ENCODE results near the gene OR51B2. TPM values are rescaled to one million over a fixed set of nuclear protein-coding genes. Genes with fewer than 3 reads are reported as not detected.

Gene OR51B2
- total RNA-seq, 2 donors from 2014 or later = not detected

- no peak for TF ChIP-seq POLR2AphosphoS5 (IDR thresholded peaks at IDR 0.05)
- TF ChIP-seq POLR2A (IDR thresholded peaks at IDR 0.05) = no peak
- no peak for TF ChIP-seq CTCF (IDR thresholded peaks at IDR 0.05)
- intact Hi-C loops (cut with DNase I) = no loop called here
- Histone ChIP-seq H3K36me3 (no peaks in the 10 kb centered on the region), H3K4me1 (replicated peaks) (no peaks in the 10 kb centered on the region), H3K27ac (no peak within 1 kb of the TSS), H3K9me3 (no peaks in the 10 kb centered on the region), H3K27me3 (replicated peaks; ENCODE audit: insufficient read depth) (no peaks in the 10 kb centered on the region), H3K4me3 (no peak within 1 kb of the TSS)
- DNase-seq (ENCODE audit: low spot score) = no peak
- 54% methylated on average over 1 of the region's 1 CpG for WGBS
These were observed 27.1 kb upstream of the OR51B2 start, which contains the start of gene OR51B6 for GRCh38 chr11:5351208-5351607. TSS of gene OR51B6 (plus strand) at chr11:5351508. CDS start at chr11:5351508, 0 bp downstream.

- Histone ChIP-seq H3K36me3 (no peaks in the 10 kb centered on the region), H3K4me1 (replicated peaks) (no peaks in the 10 kb centered on the region), H3K9me3 (no peaks in the 10 kb centered on the region), H3K4me3 (no peak overlapping the region), H3K27ac (no peak overlapping the region), H3K27me3 (replicated peaks; ENCODE audit: insufficient read depth) (no peaks in the 10 kb centered on the region)
- TF ChIP-seq POLR2A (IDR thresholded peaks at IDR 0.05) = no peak
- TF ChIP-seq CTCF (IDR thresholded peaks at IDR 0.05) = no peak
- no peak for TF ChIP-seq POLR2AphosphoS5 (IDR thresholded peaks at IDR 0.05)
- intact Hi-C loops (cut with DNase I) = no loop called here
- no peak for DNase-seq (ENCODE audit: low spot score)
- 46% methylated on average over 1 of the region's 1 CpG for WGBS
These were observed 25.5 kb upstream of the OR51B2 start for GRCh38 chr11:5349550-5349949.

GRCh38 chr11:5348551-5349194, 24.6 kb upstream of the OR51B2 start:
- Histone ChIP-seq H3K4me3 (no peak overlapping the region), H3K4me1 (replicated peaks) (no peaks in the 10 kb centered on the region), H3K36me3 (no peaks in the 10 kb centered on the region), H3K27ac (no peak overlapping the region), H3K27me3 (replicated peaks; ENCODE audit: insufficient read depth) (no peaks in the 10 kb centered on the region), H3K9me3 (no peaks in the 10 kb centered on the region)
- 44% methylated on average over 3 of the region's 3 CpGs for WGBS
- intact Hi-C loops (cut with DNase I) = no loop called here
- DNase-seq (ENCODE audit: low spot score) = no peak
- TF ChIP-seq POLR2A (IDR thresholded peaks at IDR 0.05) = no peak

DNA sequence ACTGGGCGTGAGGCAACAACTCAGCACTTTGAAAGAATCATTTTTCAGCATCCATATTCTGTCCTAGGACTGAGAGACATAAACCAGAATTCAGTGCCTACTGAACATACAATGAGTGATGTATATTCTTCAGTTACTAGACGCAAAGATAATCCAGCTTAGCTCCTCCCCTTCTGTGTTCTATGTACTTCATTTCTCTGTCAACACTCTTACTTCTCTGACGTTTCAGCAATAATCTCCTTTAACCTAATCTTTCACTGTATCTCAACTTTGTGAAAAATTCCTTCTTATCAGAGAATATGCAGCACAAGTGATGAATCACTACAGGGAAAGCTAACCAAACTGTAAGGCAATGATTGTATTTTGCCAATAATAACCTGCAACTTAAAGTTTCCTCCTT, 21.7 kb upstream of the OR51B2 start:
- Histone ChIP-seq H3K4me3 (no peak overlapping the region), H3K27ac (no peak overlapping the region), H3K36me3 (no peaks in the 10 kb centered on the region), H3K9me3 (no peaks in the 10 kb centered on the region), H3K27me3 (replicated peaks; ENCODE audit: insufficient read depth) (no peaks in the 10 kb centered on the region), H3K4me1 (replicated peaks) (no peaks in the 10 kb centered on the region)
- no peak for DNase-seq (ENCODE audit: low spot score)
- 66% methylated on average over 3 of the region's 3 CpGs for WGBS
- TF ChIP-seq CTCF (IDR thresholded peaks at IDR 0.05) (no peak), POLR2AphosphoS5 (IDR thresholded peaks at IDR 0.05) (no peak), POLR2A (IDR thresholded peaks at IDR 0.05) (no peak)
- intact Hi-C loops (cut with DNase I) = no loop called here

- Histone ChIP-seq H3K27ac (no peak within 1 kb of the TSS), H3K4me3 (no peak within 1 kb of the TSS), H3K27me3 (replicated peaks; ENCODE audit: insufficient read depth) (no peaks in the 10 kb centered on the region), H3K4me1 (replicated peaks) (no peaks in the 10 kb centered on the region), H3K36me3 (no peaks in the 10 kb centered on the region), H3K9me3 (no peaks in the 10 kb centered on the region)
- no peak for DNase-seq (ENCODE audit: low spot score)
- TF ChIP-seq POLR2AphosphoS5 (IDR thresholded peaks at IDR 0.05) (no peak), CTCF (IDR thresholded peaks at IDR 0.05) (no peak), POLR2A (IDR thresholded peaks at IDR 0.05) (no peak)
- WGBS = 78% methylated on average over 6 of the region's 6 CpGs
- intact Hi-C loops (cut with DNase I) = no loop called here
These were observed 19.6 kb upstream of the OR51B2 start, which contains the start of gene OR51B5 for GRCh38 chr11:5343474-5344335. TSS of gene OR51B5 (minus strand) at chr11:5343524. CDS start at chr11:5343524, 0 bp downstream.

Measured in prostate gland (tissue), 2 donors.